T-cell (primary cell): ENCODE results near the gene CTBP2. TPM values are rescaled to one million over a fixed set of nuclear protein-coding genes. Genes with fewer than 3 reads are reported as not detected.
A peak's percentile ranks its signal among the peaks of the same experiment; 100 is the strongest.

Experiments
- ATAC-seq, 4 experiments: fragments of 200-7000 bp in 3 of 4; fragments of 150-1000 bp in 1 of 4; cut with Tn5 transposase; replicated peaks in 1 of 4; 1 replicate in 3 of 4; 2 replicates in 1 of 4; pipeline ENCODE4 v1.10.0; 2021; ENCODE audit warnings: moderate library complexity in 3 of 4, mild to moderate bottlenecking in 2 of 4, moderate number of reproducible peaks in 1 of 4
- CTCF ChIA-PET, 2 donors: fragments of 300-600 bp; sonication (Branson Sonifier 250); formaldehyde crosslinking; loops; one replicate each; lab custom pipeline; 2022; ENCODE audit warnings: antibody characterized with exemption in 2 of 2; lab: Charles Lee
- POLR2A ChIA-PET, 2 donors: fragments of 300-600 bp; sonication (Branson Sonifier 250); formaldehyde crosslinking; loops; one replicate each; lab custom pipeline; 2022; ENCODE audit warnings: antibody characterized with exemption in 2 of 2; lab: Charles Lee
- DNase-seq, 35 experiments: peaks; one replicate each; pipeline versions ENCODE4 v3.0.0 to v3.0.0-alpha.2; 2013 to 2023
- H3K27ac ChIP-seq: one replicate; pipeline ENCODE4 v1.5.1; 2013; ENCODE audit warnings: low read length
- H3K27me3 ChIP-seq, 2 experiments: replicated peaks in 1 of 2; 1 replicate in 1 of 2; 2 replicates in 1 of 2; pipeline versions ENCODE4 v1.6.1 to v1.7.0; 2013; ENCODE audit warnings: low read length in 1 of 2, mixed read lengths in 1 of 2; ENCODE audit not compliant: control insufficient read depth in 2 of 2, insufficient read depth in 2 of 2; ENCODE audit errors: extremely low read depth in 1 of 2
- H3K36me3 ChIP-seq, 2 donors: 1 replicate in 1 of 2; 2 replicates in 1 of 2; pipeline versions ENCODE4 v1.6.1 to v1.7.0; 2013; ENCODE audit warnings: low read length in 1 of 2; ENCODE audit not compliant: control insufficient read depth in 2 of 2, insufficient read depth in 1 of 2; ENCODE audit errors: extremely low read depth in 1 of 2
- H3K4me1 ChIP-seq, 2 experiments: 1 replicate in 1 of 2; 2 replicates in 1 of 2; pipeline versions ENCODE4 v1.6.1 to v1.7.0; 2013; ENCODE audit warnings: low read length in 2 of 2, mixed read lengths in 1 of 2; ENCODE audit not compliant: insufficient read depth in 2 of 2, control insufficient read depth in 1 of 2; ENCODE audit errors: extremely low read depth in 1 of 2
- H3K4me3 ChIP-seq, 2 donors: 1 replicate in 1 of 2; 2 replicates in 1 of 2; pipeline versions ENCODE4 v1.5.1 to v1.7.0; 2013; ENCODE audit warnings: mild to moderate bottlenecking in 2 of 2, low read length in 1 of 2, moderate library complexity in 1 of 2; ENCODE audit not compliant: control insufficient read depth in 1 of 2; ENCODE audit errors: extremely low read depth in 1 of 2
- H3K9me3 ChIP-seq: 2 replicates; pipeline ENCODE4 v1.7.0; 2013
- H3K27ac Mint-ChIP-seq, 2 donors: one replicate each; pipeline ENCODE4 v1.8.0; 2020 to 2021; ENCODE audit warnings: mild to moderate bottlenecking in 2 of 2, mixed read lengths in 2 of 2
- H3K27me3 Mint-ChIP-seq, 2 donors: one replicate each; pipeline ENCODE4 v1.8.0; 2021 to 2022; ENCODE audit warnings: mixed read lengths in 2 of 2
- H3K36me3 Mint-ChIP-seq: one replicate; pipeline ENCODE4 v1.8.0; 2021; ENCODE audit warnings: mixed read lengths
- H3K4me1 Mint-ChIP-seq, 3 donors: one replicate each; pipeline ENCODE4 v1.8.0; 2020 to 2022; ENCODE audit warnings: mixed read lengths in 3 of 3, mild to moderate bottlenecking in 1 of 3
- H3K4me3 Mint-ChIP-seq, 3 donors: one replicate each; pipeline ENCODE4 v1.8.0; 2020 to 2022; ENCODE audit warnings: mild to moderate bottlenecking in 3 of 3, mixed read lengths in 3 of 3, moderate library complexity in 3 of 3
- H3K9me3 Mint-ChIP-seq, 3 donors: one replicate each; pipeline ENCODE4 v1.8.0; 2020 to 2022; ENCODE audit warnings: mixed read lengths in 3 of 3
- WGBS: methylation state at CpG from one replicate; pipeline ENCODE4 v1.1.5; 2013; ENCODE audit warnings: missing lambda C conversion rate; ENCODE audit not compliant: insufficient coverage; 5-methylcytosine and 5-hydroxymethylcytosine counted together
- total RNA-seq, 35 experiments: library from RNA in 6 of 35; stranded (reverse) in 6 of 35; fragments of 120-200 nt in 1 of 35; gene quantifications; one replicate each; pipeline versions ENCODE4 v1.2.1 to v1.2.4 and lab custom pipeline; 2013 to 2026

The CTBP2 gene
- total RNA-seq, 5 donors from 2014 or later (not counting 1 experiment from before 2014, with no cell fraction given): 1.1 to 5.8 (median 3.1) TPM

DNA sequence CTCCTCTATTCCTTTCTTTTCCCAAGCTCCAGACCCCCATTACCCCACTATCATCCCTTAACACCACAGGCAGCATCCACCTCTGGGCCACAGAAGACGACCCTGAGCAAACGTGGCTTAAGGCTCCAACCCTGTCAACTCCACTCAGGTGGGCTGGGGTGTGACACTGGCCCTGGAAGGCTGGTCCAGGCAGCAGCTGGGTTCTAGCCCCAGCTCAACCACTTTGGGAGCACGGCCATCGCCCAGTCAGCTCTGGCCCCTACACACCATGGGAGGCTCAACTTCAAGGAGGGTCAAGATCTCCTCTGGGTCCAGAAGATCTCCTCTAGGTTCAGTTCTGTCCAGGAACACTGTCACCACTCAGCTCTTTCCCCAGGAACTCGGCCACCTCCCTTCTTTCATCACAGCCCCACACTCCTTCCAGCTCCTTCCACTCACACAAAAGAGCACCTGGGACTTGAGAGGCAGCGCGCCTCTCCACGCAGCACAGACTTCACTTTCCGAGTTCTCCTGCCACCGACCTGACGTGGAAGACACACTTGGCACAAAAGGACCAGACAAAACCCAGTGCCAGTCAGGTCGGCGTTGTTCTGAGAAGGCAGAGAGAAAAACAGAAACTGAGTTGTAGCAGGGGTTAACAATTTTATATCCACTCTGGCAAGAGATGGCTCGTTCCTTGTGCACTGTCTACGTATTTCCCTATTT, 84.1 kb downstream of the CTBP2 start:
- DNase-seq: no peak
- H3K9me3 ChIP-seq: no peaks in the 10 kb centered on the region
- H3K27ac ChIP-seq: no peak overlapping the region
- Mint-ChIP-seq H3K27ac (peak overlapping the region in 1 of 2 donors; percentile 15), H3K9me3 (no peaks in the 10 kb centered on the region), H3K27me3 (peaks cover 0 to 16% of the 10 kb centered on the region in 2 donors), H3K4me3 (no peak overlapping the region), H3K36me3 (no peaks in the 10 kb centered on the region), H3K4me1 (no peaks in the 10 kb centered on the region)
- 83% methylated on average over 10 of the region's 15 CpGs for WGBS
- ATAC-seq: no peak
- peaks cover 0 to 5% of the 10 kb centered on the region in 2 experiments for H3K27me3 ChIP-seq
- ChIA-PET POLR2A (no interaction called here), CTCF (no interaction called here)
- H3K4me1 ChIP-seq: no peaks in the 10 kb centered on the region
- no peak overlapping the region for H3K4me3 ChIP-seq
- H3K36me3 ChIP-seq: no peaks in the 10 kb centered on the region

DNA sequence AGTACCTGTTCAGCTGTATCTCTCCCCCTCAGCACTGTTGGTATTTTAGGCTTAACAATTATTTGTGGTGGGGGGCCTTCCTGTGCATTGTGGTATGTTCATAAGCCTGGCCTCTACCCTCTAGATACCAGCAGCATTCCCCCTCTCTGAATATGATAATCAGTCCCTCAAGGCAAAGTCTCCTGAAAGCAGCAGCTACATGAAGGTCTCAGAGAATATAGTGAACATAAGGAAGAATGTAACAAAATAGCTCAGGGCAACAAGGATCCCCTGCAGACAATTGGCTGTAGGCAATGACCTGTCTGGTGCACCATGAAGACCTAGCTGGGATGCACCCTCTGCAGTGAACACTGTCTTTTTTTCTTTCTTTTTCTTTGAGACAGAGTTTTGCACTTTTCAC, 86.4 kb downstream of the CTBP2 start:
- Mint-ChIP-seq H3K9me3 (no peaks in the 10 kb centered on the region), H3K27ac (no peak overlapping the region), H3K36me3 (no peaks in the 10 kb centered on the region), H3K4me1 (no peaks in the 10 kb centered on the region), H3K27me3 (peaks cover 0 to 16% of the 10 kb centered on the region in 2 donors), H3K4me3 (no peak overlapping the region)
- H3K9me3 ChIP-seq: no peaks in the 10 kb centered on the region
- no peaks in the 10 kb centered on the region for H3K36me3 ChIP-seq
- no peak overlapping the region for H3K4me3 ChIP-seq
- ChIA-PET CTCF (interaction anchor here in 1 of 2 donors (0.6 kb wide), 1 partner anchor 84 kb away, joined by 5 read pairs; no protein-coding TSS in a partner anchor), POLR2A (no interaction called here)
- H3K4me1 ChIP-seq: no peaks in the 10 kb centered on the region
- no peak overlapping the region for H3K27ac ChIP-seq
- ATAC-seq (no peak), DNase-seq (no peak)
- H3K27me3 ChIP-seq: peaks cover 0 to 8% of the 10 kb centered on the region in 2 experiments

DNA sequence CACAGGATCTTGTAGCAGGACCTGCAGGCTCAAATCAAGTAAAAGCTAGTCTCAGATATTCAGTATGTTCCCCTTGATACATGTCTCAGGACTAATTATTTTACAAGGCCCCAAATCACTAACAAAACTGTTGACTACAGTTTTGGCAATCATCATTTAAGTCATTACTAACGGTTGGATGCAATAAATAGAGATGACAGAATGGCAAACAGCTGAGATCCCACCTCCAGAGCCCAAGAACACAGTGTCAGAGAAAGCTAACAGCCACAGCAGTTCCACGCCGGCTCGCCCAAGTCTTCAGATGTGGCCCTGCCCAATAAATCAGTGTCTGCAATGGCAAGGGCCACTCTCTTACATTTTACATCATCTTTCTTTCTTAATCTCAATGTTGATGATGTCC, 87.6 kb downstream of the CTBP2 start:
- peaks cover 0 to 16% of the 10 kb centered on the region in 2 experiments for H3K27me3 ChIP-seq
- no peak overlapping the region for H3K27ac ChIP-seq
- Mint-ChIP-seq H3K27me3 (peaks cover 0 to 16% of the 10 kb centered on the region in 2 donors), H3K27ac (no peak overlapping the region), H3K36me3 (no peaks in the 10 kb centered on the region), H3K4me1 (no peaks in the 10 kb centered on the region), H3K4me3 (no peak overlapping the region), H3K9me3 (no peaks in the 10 kb centered on the region)
- DNase-seq (no peak), ATAC-seq (no peak)
- ChIA-PET CTCF (no interaction called here), POLR2A (no interaction called here)
- WGBS: 100% methylated on average over 1 of the region's 4 CpGs
- no peak overlapping the region for H3K4me3 ChIP-seq
- no peaks in the 10 kb centered on the region for H3K9me3 ChIP-seq
- no peaks in the 10 kb centered on the region for H3K4me1 ChIP-seq
- H3K36me3 ChIP-seq: no peaks in the 10 kb centered on the region

DNA sequence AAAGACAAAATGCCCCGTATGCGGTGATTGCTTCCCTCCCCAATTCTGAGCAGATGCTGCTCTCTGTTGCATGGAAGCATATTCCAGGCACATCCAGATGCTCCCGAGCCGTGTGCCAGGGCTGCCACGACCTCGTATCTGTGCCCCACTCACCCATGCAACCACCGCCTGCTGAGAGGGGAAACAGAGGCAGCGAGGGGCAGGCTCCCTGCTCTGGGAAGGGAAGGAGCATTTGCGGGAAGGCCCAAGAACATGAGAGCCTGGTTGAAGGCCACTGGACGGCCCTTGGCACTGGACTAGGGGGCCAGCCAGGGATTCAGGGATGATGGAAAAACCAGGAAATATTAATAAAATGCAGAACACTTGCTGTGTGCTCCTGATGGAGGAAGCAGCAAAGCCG, 89.4 kb downstream of the CTBP2 start:
- H3K27ac ChIP-seq: no peak overlapping the region
- H3K4me1 Mint-ChIP-seq: peaks cover 0 to 1% (median 0%) of the 10 kb centered on the region in 3 donors
- no peaks in the 10 kb centered on the region for H3K36me3 Mint-ChIP-seq
- peaks cover 0 to 15% of the 10 kb centered on the region in 2 experiments for H3K27me3 ChIP-seq
- H3K9me3 ChIP-seq: no peaks in the 10 kb centered on the region
- H3K4me1 ChIP-seq: no peaks in the 10 kb centered on the region
- ATAC-seq (no peak), DNase-seq (no peak)
- no peak overlapping the region for H3K4me3 ChIP-seq
- ChIA-PET POLR2A (no interaction called here), CTCF (interaction anchor here in 1 of 2 donors (0.6 kb wide), 1 partner anchor 471 kb away, joined by 3 read pairs; no protein-coding TSS in a partner anchor)
- H3K36me3 ChIP-seq: no peaks in the 10 kb centered on the region
- WGBS: 94% methylated on average over 8 of the region's 11 CpGs
- H3K9me3 Mint-ChIP-seq: no peaks in the 10 kb centered on the region
- no peak overlapping the region for H3K27ac Mint-ChIP-seq
- H3K4me3 Mint-ChIP-seq: no peak overlapping the region
- peaks cover 0 to 7% of the 10 kb centered on the region in 2 donors for H3K27me3 Mint-ChIP-seq

DNA sequence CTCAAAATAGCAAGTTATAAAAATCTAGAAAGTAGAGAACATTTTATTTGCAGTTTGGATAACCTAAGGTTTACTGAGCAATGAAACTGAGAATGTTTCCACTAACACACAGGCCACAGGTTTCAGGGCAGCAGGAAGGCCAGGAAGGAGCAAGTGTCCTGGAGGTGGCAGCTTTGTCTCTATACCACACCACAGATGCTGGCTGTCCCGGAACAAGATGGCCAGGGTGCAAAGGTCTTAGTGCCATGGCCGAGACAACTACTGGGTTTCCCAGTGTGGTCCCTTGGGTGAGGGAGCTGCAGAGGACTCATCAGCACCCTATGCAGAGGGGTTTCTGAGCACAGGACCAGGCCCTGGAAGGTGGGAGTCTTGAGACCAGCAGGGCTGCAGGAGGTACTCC, 92.0 kb downstream of the CTBP2 start:
- WGBS: 89% methylated on average over 1 of the region's 2 CpGs
- H3K9me3 Mint-ChIP-seq: no peaks in the 10 kb centered on the region
- ChIA-PET CTCF (no interaction called here), POLR2A (no interaction called here)
- H3K27me3 Mint-ChIP-seq: peaks cover 0 to 4% of the 10 kb centered on the region in 2 donors
- Histone ChIP-seq H3K9me3 (no peaks in the 10 kb centered on the region), H3K27me3 (peaks cover 0 to 15% of the 10 kb centered on the region in 2 experiments), H3K27ac (no peak overlapping the region), H3K36me3 (no peaks in the 10 kb centered on the region), H3K4me1 (peaks cover 0 to 21% of the 10 kb centered on the region in 2 experiments), H3K4me3 (no peak overlapping the region)
- H3K36me3 Mint-ChIP-seq: no peaks in the 10 kb centered on the region
- H3K4me1 Mint-ChIP-seq: peaks cover 14 to 23% (median 20%) of the 10 kb centered on the region in 3 donors
- ATAC-seq: no peak
- DNase-seq: no peak
- no peak overlapping the region for H3K4me3 Mint-ChIP-seq
- no peak overlapping the region for H3K27ac Mint-ChIP-seq

DNA sequence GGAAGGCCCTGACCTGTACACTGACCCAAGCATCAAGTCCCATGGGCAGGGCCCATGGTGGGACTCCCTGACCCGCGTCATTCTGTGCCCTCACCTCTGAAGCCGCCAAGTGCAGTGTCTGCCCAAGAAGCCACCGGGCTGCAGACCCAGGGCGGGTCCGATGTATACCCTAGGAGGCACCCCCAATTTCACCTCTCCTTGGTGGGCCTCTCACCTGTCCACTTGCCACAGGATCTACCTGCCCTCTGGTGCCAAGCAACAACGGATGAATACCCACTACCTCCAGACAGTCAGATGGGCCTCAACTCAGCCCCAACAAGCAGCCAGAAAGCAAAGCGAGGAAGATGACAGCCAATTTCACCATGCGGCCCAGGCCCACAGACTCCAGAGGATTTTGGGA, 92.6 kb downstream of the CTBP2 start:
- no peak overlapping the region for H3K4me3 Mint-ChIP-seq
- peaks cover 0 to 2% of the 10 kb centered on the region in 2 donors for H3K27me3 Mint-ChIP-seq
- Histone ChIP-seq H3K4me1 (peaks cover 0 to 21% of the 10 kb centered on the region in 2 experiments), H3K36me3 (no peaks in the 10 kb centered on the region), H3K9me3 (no peaks in the 10 kb centered on the region), H3K4me3 (no peak overlapping the region), H3K27ac (no peak overlapping the region), H3K27me3 (peaks cover 0 to 16% of the 10 kb centered on the region in 2 experiments)
- ChIA-PET CTCF (no interaction called here), POLR2A (no interaction called here)
- no peaks in the 10 kb centered on the region for H3K9me3 Mint-ChIP-seq
- ATAC-seq (no peak), DNase-seq (no peak)
- no peak overlapping the region for H3K27ac Mint-ChIP-seq
- peaks cover 14 to 27% (median 20%) of the 10 kb centered on the region in 3 donors for H3K4me1 Mint-ChIP-seq
- H3K36me3 Mint-ChIP-seq: no peaks in the 10 kb centered on the region
- 93% methylated on average over 9 of the region's 9 CpGs for WGBS
